A549 (cell line): ENCODE results near the gene PLD4. TPM values are rescaled to one million over a fixed set of nuclear protein-coding genes. Genes with fewer than 3 reads are reported as not detected.

Experiments
- ATAC-seq, 2 experiments: fragments of 200-7000 bp in 1 of 2; fragments of >200 bp in 1 of 2; cut with Nextera tagmentation in 1 of 2; cut with Tn5 transposase in 1 of 2; 3 replicates each; pipeline versions ENCODE4 v1.8.0 to v1.9.1; 2018 to 2020; ENCODE audit warnings: mild to moderate bottlenecking in 1 of 2, moderate library complexity in 1 of 2
- CTCF ChIA-PET: fragments of 300-600 bp; sonication (Branson Sonifier 250); formaldehyde crosslinking; extraction: SDS; loops from one replicate; lab custom pipeline; 2021; ENCODE audit warnings: antibody characterized with exemption, inconsistent platforms; lab: Yijun Ruan, JAX
- POLR2A ChIA-PET: fragments of 350-600 bp; formaldehyde crosslinking; extraction: SDS; loops from one replicate; lab custom pipeline; 2021; ENCODE audit warnings: antibody characterized with exemption, inconsistent platforms; lab: Yijun Ruan, JAX
- DNase-seq, 2 experiments: peaks; one replicate each; pipeline versions ENCODE4 v3.0.0 to v3.0.0-alpha.2; 2011 to 2016; ENCODE audit warnings: low read depth in 1 of 2, low spot score in 1 of 2
- FAIRE-seq: peaks from 2 replicates; lab custom pipeline; 2011; peaks lifted over from hg19 to GRCh38; lab: Jason Lieb, UNC
- H3K27ac ChIP-seq, 2 experiments: fragments of >200 bp; sonication (Bioruptor Twin); formaldehyde crosslinking; 3 replicates each; pipeline ENCODE4 v1.5.1; 2016 to 2017
- H3K4me1 ChIP-seq: fragments of >200 bp; sonication (Bioruptor Twin); formaldehyde crosslinking; 3 replicates; pipeline ENCODE4 v1.6.1; 2016
- H3K4me2 ChIP-seq: fragments of >200 bp; sonication (Bioruptor Twin); formaldehyde crosslinking; 3 replicates; pipeline ENCODE4 v1.6.1; 2016
- H3K4me3 ChIP-seq: fragments of >200 bp; sonication (Bioruptor Twin); formaldehyde crosslinking; 3 replicates; pipeline ENCODE4 v1.5.1; 2016
- H3K9me3 ChIP-seq: fragments of >200 bp; sonication (Bioruptor Twin); formaldehyde crosslinking; 3 replicates; pipeline ENCODE4 v1.6.1; 2016
- BHLHE40 ChIP-seq: IDR thresholded peaks from 2 replicates; pipeline ENCODE4 v1.6.1; 2012; ENCODE audit warnings: low read depth, low read length, inconsistent platforms
- CBX2 ChIP-seq: fragments of 200-600 bp; sonication (generic); IDR thresholded peaks from 2 replicates; pipeline ENCODE4 v1.6.1; 2016; ENCODE audit warnings: low read depth, mild to moderate bottlenecking, borderline replicate concordance
- CHD2 ChIP-seq: fragments of 150-350 bp; IDR thresholded peaks from 2 replicates; pipeline ENCODE4 v1.6.1; 2014; ENCODE audit warnings: low read length; ENCODE audit not compliant: partially characterized antibody
- CHD4 ChIP-seq: fragments of 200-600 bp; sonication (generic); IDR thresholded peaks from 2 replicates; pipeline ENCODE4 v1.6.1; 2016; ENCODE audit warnings: antibody characterized with exemption, mild to moderate bottlenecking, borderline replicate concordance
- EHF ChIP-seq: fragments of 250-450 bp; sonication (Bioruptor Pico); IDR thresholded peaks from 2 replicates; pipeline ENCODE4 v1.5.0; 2020; ENCODE audit warnings: mild to moderate bottlenecking
- EHMT2 ChIP-seq: fragments of 200-600 bp; sonication (generic); IDR thresholded peaks from 2 replicates; pipeline ENCODE4 v1.6.1; 2016; ENCODE audit warnings: antibody characterized with exemption, low read depth, mild to moderate bottlenecking, moderate library complexity
- EP300 ChIP-seq, 2 experiments: fragments of >200 bp; sonication (Bioruptor Twin); formaldehyde crosslinking; IDR thresholded peaks; 2 replicates in 1 of 2; 3 replicates in 1 of 2; pipeline ENCODE4 v1.6.1; 2016 to 2017
- FOSB ChIP-seq: fragments of 250-450 bp; sonication (Bioruptor Pico); IDR thresholded peaks from 2 replicates; pipeline ENCODE4 v1.5.0; 2020; ENCODE audit warnings: mild to moderate bottlenecking, moderate library complexity
- FOXS1 ChIP-seq: fragments of 250-450 bp; sonication (Bioruptor Pico); IDR thresholded peaks from 2 replicates; pipeline ENCODE4 v1.5.0; 2020; ENCODE audit warnings: mild to moderate bottlenecking, moderate library complexity
- HDAC2 ChIP-seq: fragments of 200-600 bp; sonication (generic); IDR thresholded peaks from 2 replicates; pipeline ENCODE4 v1.6.1; 2016
- HOXB5 ChIP-seq: fragments of 250-450 bp; sonication (Bioruptor Pico); IDR thresholded peaks from 2 replicates; pipeline ENCODE4 v1.5.0; 2020; ENCODE audit warnings: mild to moderate bottlenecking, moderate library complexity
- KDM1A ChIP-seq: fragments of 200-600 bp; sonication (generic); IDR thresholded peaks from 2 replicates; pipeline ENCODE4 v1.6.1; 2016; ENCODE audit warnings: low read depth, mild to moderate bottlenecking
- KDM5A ChIP-seq: fragments of 200-600 bp; sonication (generic); IDR thresholded peaks from 2 replicates; pipeline ENCODE4 v1.6.1; 2016; ENCODE audit warnings: antibody characterized with exemption, mild to moderate bottlenecking
- NPAS2 ChIP-seq: fragments of 250-450 bp; sonication (Bioruptor Pico); IDR thresholded peaks from 2 replicates; pipeline ENCODE4 v1.8.0; 2022; ENCODE audit warnings: mild to moderate bottlenecking, moderate library complexity, borderline replicate concordance
- PHF8 ChIP-seq: fragments of 200-600 bp; sonication (generic); IDR thresholded peaks from 2 replicates; pipeline ENCODE4 v1.6.1; 2016; ENCODE audit warnings: low read depth, mild to moderate bottlenecking, antibody characterized with exemption, moderate library complexity, borderline replicate concordance
- POLR2A ChIP-seq: IDR thresholded peaks from 2 replicates; pipeline ENCODE4 v1.6.1; 2012; ENCODE audit warnings: mild to moderate bottlenecking, low read length
- POLR2AphosphoS2 ChIP-seq: conservative IDR thresholded peaks from 2 replicates; pipeline ENCODE4 v1.6.1; 2012; ENCODE audit warnings: low read length, improper control_type of control experiment, inconsistent platforms
- RARB ChIP-seq: fragments of 250-450 bp; sonication (Bioruptor Pico); IDR thresholded peaks from 2 replicates; pipeline ENCODE4 v1.8.0; 2021; ENCODE audit warnings: mild to moderate bottlenecking, moderate library complexity
- RCOR1 ChIP-seq: fragments of 150-350 bp; IDR thresholded peaks from 2 replicates; pipeline ENCODE4 v1.6.1; 2014; ENCODE audit warnings: antibody characterized with exemption, low read length, low read depth
- SMC3 ChIP-seq: fragments of >200 bp; sonication (Bioruptor Twin); formaldehyde crosslinking; IDR thresholded peaks from 3 replicates; pipeline ENCODE4 v1.6.1; 2018; ENCODE audit warnings: inconsistent platforms
- ZFP36 ChIP-seq: fragments of 450-650 bp; IDR thresholded peaks from 2 replicates; pipeline ENCODE4 v1.6.1; 2014; ENCODE audit warnings: borderline replicate concordance; ENCODE audit not compliant: partially characterized antibody
- ZSCAN20 ChIP-seq: fragments of 250-450 bp; sonication (Bioruptor Pico); IDR thresholded peaks from 2 replicates; pipeline ENCODE4 v1.8.0; 2022; ENCODE audit warnings: mild to moderate bottlenecking, moderate library complexity
- WGBS: methylation state at CpG from one replicate; pipeline ENCODE4 v1.1.6; 2017; ENCODE audit errors: missing lambda C conversion rate; 5-methylcytosine and 5-hydroxymethylcytosine counted together
- polyA plus RNA-seq, 4 experiments: library from polyadenylated mRNA; depleted of rRNA in 3 of 4; stranded (reverse); fragments of >200 nt; fragmentation: RNase III in 1 of 4; extraction: RNeasy Plus Mini Kit Qiagen cat#74134 plus additional on column Dnase treatment in 1 of 4; gene quantifications; 2 replicates in 3 of 4; 3 replicates in 1 of 4; pipeline ENCODE4 v1.2.3, GENCODE V29; 2011 to 2017
- TF ChIP-seq, protein P1 (sequence below): fragments of 250-450 bp; sonication (Bioruptor Pico); IDR thresholded peaks from 2 replicates; pipeline ENCODE4 v1.5.0; 2021; ENCODE audit warnings: mild to moderate bottlenecking, moderate library complexity, borderline replicate concordance
- TF ChIP-seq, protein P2 (sequence below): IDR thresholded peaks from 2 replicates; pipeline ENCODE4 v1.6.1; 2012; ENCODE audit warnings: low read depth, borderline replicate concordance
- TF ChIP-seq, protein P3 (sequence below): IDR thresholded peaks from 2 replicates; pipeline ENCODE4 v1.6.1; 2012
- TF ChIP-seq, protein P4 (sequence below): fragments of >200 bp; sonication (Bioruptor Twin); formaldehyde crosslinking; IDR thresholded peaks from 3 replicates; pipeline ENCODE4 v1.6.1; 2016
- TF ChIP-seq, protein P5 (sequence below): fragments of 450-650 bp; IDR thresholded peaks from 2 replicates; pipeline ENCODE4 v1.6.1; 2014; ENCODE audit warnings: antibody characterized with exemption
- TF ChIP-seq, protein P6 (sequence below): fragments of 250-450 bp; sonication (Bioruptor Pico); IDR thresholded peaks from 2 replicates; pipeline ENCODE4 v1.5.0; 2020; ENCODE audit warnings: low read depth, mild to moderate bottlenecking, moderate library complexity
- TF ChIP-seq, protein P7 (sequence below): IDR thresholded peaks from 2 replicates; pipeline ENCODE4 v1.6.1; 2012

The PLD4 gene
- polyA plus RNA-seq, 2 of the 4 experiments (the other 2 are of a cell fraction), result 0.01 TPM

DNA sequence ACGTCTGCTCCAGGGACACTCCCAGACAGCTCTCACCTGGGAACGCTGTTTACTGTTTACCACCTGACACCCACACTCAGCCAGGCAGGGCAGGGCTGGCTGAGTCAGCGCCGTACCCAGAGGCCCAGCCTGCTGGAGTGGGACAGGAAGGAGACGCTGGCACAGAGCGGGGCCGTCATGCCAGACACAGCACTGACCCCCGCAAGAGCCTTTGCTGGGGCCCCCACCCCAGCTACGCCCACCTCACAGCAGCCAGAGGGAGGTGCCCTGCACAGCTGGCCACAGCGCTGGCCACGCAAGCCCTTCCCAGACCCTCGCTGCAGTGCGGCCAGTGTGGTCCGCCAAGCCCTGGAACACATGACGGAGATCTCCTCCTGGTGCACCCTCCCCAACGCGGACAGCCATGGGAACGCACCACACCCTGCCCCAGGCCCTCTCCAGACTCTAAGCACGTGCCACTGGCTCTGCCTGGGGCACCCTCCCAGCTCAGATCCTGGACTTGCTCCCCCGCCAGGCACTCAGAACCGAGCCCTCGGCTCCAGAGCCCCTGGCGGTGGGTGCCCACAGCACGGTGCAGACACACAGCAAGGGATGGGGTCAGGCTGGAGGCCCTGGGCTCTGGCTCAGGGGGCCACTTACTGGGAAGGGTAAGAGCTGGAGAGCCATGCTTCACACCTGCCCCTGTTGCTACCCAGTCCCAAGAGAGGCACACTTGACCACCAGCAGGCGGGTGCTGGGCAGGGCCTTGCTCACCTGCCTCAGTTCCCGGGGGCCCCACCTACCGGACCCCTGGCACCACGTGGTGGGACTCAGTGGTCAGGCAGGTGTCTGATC, 47.8 kb downstream of the PLD4 start (continued):
- TF ChIP-seq, protein P1, sequence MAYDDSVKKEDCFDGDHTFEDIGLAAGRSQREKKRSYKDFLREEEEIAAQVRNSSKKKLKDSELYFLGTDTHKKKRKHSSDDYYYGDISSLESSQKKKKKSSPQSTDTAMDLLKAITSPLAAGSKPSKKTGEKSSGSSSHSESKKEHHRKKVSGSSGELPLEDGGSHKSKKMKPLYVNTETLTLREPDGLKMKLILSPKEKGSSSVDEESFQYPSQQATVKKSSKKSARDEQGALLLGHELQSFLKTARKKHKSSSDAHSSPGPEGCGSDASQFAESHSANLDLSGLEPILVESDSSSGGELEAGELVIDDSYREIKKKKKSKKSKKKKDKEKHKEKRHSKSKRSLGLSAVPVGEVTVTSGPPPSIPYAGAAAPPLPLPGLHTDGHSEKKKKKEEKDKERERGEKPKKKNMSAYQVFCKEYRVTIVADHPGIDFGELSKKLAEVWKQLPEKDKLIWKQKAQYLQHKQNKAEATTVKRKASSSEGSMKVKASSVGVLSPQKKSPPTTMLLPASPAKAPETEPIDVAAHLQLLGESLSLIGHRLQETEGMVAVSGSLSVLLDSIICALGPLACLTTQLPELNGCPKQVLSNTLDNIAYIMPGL (CRISPR knock-in tag), result 0 out of 2 replicates have a peak, but pooled peaks have one; percentile 42
- TF ChIP-seq POLR2AphosphoS2 (no peak; the same call in 1 of the 2 replicates), FOXS1 (CRISPR knock-in tag) (peak; percentile 63; the same call in 1 of the 2 replicates), POLR2A (no peak), EHMT2 (no peak), RCOR1 (no peak), FOSB (CRISPR knock-in tag) (no peak), KDM1A (no peak), HDAC2 (no peak), CHD4 (0 out of 2 replicates have a peak, but pooled peaks have one; percentile 18), CHD2 (peak; percentile 11), EP300 (IDR thresholded peaks at IDR 0.05) (peak in 1 of 2 experiments; percentile 51; a peak in 2 of 5 replicates), RARB (CRISPR knock-in tag) (no peak), EHF (CRISPR knock-in tag) (peak; percentile 87), ZSCAN20 (CRISPR knock-in tag) (no peak), SMC3 (no peak)
- TF ChIP-seq, protein P2, sequence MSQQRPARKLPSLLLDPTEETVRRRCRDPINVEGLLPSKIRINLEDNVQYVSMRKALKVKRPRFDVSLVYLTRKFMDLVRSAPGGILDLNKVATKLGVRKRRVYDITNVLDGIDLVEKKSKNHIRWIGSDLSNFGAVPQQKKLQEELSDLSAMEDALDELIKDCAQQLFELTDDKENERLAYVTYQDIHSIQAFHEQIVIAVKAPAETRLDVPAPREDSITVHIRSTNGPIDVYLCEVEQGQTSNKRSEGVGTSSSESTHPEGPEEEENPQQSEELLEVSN, result no peak
- TF ChIP-seq, protein P3, sequence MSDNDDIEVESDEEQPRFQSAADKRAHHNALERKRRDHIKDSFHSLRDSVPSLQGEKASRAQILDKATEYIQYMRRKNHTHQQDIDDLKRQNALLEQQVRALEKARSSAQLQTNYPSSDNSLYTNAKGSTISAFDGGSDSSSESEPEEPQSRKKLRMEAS, result peak; percentile 81
- TF ChIP-seq, protein P4, sequence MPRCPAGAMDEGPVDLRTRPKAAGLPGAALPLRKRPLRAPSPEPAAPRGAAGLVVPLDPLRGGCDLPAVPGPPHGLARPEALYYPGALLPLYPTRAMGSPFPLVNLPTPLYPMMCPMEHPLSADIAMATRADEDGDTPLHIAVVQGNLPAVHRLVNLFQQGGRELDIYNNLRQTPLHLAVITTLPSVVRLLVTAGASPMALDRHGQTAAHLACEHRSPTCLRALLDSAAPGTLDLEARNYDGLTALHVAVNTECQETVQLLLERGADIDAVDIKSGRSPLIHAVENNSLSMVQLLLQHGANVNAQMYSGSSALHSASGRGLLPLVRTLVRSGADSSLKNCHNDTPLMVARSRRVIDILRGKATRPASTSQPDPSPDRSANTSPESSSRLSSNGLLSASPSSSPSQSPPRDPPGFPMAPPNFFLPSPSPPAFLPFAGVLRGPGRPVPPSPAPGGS, result 0 out of 3 replicates have a peak, but pooled peaks have one; percentile 15
- TF ChIP-seq, protein P5, sequence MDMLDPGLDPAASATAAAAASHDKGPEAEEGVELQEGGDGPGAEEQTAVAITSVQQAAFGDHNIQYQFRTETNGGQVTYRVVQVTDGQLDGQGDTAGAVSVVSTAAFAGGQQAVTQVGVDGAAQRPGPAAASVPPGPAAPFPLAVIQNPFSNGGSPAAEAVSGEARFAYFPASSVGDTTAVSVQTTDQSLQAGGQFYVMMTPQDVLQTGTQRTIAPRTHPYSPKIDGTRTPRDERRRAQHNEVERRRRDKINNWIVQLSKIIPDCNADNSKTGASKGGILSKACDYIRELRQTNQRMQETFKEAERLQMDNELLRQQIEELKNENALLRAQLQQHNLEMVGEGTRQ, result peak; percentile 26; the same call in 1 of the 2 replicates

DNA sequence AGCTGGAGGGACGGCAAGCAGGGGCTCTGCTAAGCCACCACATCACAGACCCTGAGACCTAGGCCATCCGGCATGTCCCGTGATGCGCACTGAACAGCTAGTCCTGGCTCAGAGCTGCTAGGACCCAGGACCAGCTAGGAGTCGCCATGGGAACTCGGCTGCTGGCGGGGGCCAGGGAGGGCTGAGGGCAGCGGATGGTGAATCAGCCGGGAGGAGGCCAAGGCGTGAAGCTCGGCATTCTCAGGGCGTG, 48.4 kb downstream of the PLD4 start:
- ChIA-PET CTCF (interaction anchor here (0.9 to 6.6 kb wide), 17 partner anchors 9 to 205 kb away, joined by 3 to 235 read pairs (median 13); partner anchors contain the start of gene CDCA4), POLR2A (interaction anchor here (0.8 to 3.8 kb wide), 8 partner anchors 12 to 118 kb away, joined by 4 to 76 read pairs (median 8); partner anchors contain the start of genes CDCA4 and CLBA1)
- H3K27ac ChIP-seq, result peak overlapping the region; percentile 97 to 99
- H3K4me3 ChIP-seq, result peak overlapping the region; percentile 11; the same call in 1 of the 3 replicates
- H3K4me2 ChIP-seq, result peak overlapping the region; percentile 97
- FAIRE-seq, result peak; percentile 97
- 0% methylated on average over 4 of the region's 12 CpGs for WGBS
- DNase-seq, result peak in 1 of 2 experiments; percentile 85
- ATAC-seq, result peak in 1 of 2 experiments; percentile 44; a peak in 2 of 6 replicates
- no peaks in the 10 kb centered on the region for H3K9me3 ChIP-seq
- H3K4me1 ChIP-seq, result peaks cover 85% of the 10 kb centered on the region
- peak; percentile 38; the same call in 1 of the 2 replicates for TF ChIP-seq POLR2A
- no peak for TF ChIP-seq CBX2
- TF ChIP-seq, protein P6, sequence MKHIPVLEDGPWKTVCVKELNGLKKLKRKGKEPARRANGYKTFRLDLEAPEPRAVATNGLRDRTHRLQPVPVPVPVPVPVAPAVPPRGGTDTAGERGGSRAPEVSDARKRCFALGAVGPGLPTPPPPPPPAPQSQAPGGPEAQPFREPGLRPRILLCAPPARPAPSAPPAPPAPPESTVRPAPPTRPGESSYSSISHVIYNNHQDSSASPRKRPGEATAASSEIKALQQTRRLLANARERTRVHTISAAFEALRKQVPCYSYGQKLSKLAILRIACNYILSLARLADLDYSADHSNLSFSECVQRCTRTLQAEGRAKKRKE (CRISPR knock-in tag), result no peak
- no peak for TF ChIP-seq RCOR1
- 0 out of 5 replicates have a peak, but pooled peaks of 1 of the 2 experiments have one; percentile 22 for TF ChIP-seq EP300 (IDR thresholded peaks at IDR 0.05)
- no peak for TF ChIP-seq KDM5A
- peak; percentile 32; the same call in 1 of the 2 replicates for TF ChIP-seq RARB (CRISPR knock-in tag)
- 0 out of 2 replicates have a peak, but pooled peaks have one; percentile 14 for TF ChIP-seq HOXB5
- TF ChIP-seq FOSB (CRISPR knock-in tag), result 0 out of 2 replicates have a peak, but pooled peaks have one; percentile 58
- no peak for TF ChIP-seq PHF8
- TF ChIP-seq, protein P2, result peak; percentile 91
- no peak for TF ChIP-seq CHD4
- TF ChIP-seq ZFP36, result no peak
- TF ChIP-seq, protein P7, sequence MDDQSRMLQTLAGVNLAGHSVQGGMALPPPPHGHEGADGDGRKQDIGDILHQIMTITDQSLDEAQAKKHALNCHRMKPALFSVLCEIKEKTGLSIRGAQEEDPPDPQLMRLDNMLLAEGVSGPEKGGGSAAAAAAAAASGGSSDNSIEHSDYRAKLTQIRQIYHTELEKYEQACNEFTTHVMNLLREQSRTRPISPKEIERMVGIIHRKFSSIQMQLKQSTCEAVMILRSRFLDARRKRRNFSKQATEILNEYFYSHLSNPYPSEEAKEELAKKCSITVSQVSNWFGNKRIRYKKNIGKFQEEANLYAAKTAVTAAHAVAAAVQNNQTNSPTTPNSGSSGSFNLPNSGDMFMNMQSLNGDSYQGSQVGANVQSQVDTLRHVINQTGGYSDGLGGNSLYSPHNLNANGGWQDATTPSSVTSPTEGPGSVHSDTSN, result peak; percentile 72
- no peak for TF ChIP-seq BHLHE40
- no peak for TF ChIP-seq NPAS2 (CRISPR knock-in tag)
